ENCODE measurements around the gene RPL38.

Gene RPL38

DNA sequence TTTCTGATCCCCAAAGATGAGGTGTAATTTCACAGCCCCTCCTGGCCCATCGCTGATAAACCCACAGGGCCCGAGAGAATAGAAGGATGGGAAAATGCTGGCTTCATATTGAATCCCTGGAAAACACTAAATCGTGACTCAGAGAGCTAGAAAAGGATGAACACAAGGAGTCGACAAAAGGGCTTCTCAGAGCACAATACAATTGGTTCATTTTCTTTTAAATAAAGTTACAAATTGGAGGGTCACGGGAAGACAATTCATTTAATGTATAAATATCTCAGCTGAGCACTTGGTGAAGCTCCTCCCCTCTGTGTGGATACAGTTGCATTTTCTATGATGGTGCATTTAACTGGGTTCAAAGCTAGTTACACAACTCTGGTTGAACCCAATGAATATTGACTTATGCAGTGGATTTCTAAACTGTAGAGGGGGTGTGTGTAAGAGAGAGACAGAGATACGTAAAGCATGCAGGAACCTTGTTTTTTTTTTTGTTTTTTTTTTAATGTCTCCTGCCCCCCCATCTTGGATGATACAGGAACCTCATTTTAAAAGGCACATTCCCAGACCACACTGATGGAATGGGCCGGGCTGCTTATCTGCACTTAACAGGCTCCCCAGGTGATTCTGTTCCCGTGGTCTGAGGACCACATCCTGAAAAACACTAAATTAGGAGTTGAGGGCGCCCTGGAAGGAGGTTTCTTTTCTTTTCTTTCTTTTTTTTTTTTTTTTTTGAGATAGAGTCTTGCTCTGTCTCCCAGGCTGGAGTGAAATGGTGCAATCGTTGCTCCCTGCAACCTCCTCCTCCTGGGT lies 24.0 kb downstream of the RPL38 start:
- no peak for FAIRE-seq

DNA sequence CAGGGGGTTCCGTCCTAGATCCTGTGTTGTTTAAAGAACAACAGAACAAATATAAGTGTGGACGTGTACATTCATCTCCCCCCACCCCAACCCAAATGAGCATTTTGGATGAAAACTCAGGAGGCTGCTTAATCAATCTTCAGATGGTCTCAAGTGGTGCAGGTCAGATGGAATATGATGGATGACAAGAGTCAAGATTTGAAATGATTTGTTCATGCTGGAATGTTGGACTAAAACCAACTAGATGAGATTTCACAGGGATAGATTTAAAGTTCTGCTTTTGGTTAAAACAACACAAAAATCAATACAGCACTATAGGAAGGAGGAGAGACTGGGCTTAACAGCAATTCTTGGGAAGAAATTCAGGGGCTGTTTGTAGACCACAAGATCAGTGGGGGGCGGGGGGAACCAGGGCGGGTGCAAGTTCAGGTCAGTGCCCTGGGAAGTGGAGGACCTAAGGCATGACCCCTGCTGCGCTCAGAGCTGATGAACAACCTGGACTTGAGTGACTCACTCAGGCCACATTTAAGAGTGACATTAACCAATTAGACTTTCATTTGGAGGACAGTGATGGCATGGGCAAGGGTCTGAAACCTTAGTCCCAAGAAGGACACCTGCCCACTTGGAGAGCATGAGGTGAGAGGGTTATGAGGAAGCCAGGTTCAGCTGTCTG lies 25.0 kb downstream of the RPL38 start:
- FAIRE-seq: no peak

DNA sequence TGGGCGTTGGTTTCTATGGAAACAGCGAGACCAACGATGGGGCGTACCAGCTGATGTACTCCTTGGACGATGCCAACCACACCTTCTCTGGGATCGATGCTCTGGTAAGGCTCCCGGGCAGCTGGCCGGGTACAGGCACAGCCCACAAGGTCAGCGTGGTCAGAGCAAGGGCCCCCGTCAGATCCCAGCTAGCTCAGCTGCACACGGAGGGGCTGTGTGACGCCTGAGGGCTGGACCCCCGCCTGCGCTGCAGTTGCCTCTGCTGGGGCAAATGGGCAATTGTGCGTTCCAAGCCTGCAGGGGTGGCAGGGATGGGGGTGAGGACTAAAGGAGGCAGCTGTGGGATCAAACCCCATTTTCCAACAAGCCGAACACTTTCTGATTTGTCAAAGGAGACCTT lies 27.4 kb downstream of the RPL38 start:
- no peak for FAIRE-seq

DNA sequence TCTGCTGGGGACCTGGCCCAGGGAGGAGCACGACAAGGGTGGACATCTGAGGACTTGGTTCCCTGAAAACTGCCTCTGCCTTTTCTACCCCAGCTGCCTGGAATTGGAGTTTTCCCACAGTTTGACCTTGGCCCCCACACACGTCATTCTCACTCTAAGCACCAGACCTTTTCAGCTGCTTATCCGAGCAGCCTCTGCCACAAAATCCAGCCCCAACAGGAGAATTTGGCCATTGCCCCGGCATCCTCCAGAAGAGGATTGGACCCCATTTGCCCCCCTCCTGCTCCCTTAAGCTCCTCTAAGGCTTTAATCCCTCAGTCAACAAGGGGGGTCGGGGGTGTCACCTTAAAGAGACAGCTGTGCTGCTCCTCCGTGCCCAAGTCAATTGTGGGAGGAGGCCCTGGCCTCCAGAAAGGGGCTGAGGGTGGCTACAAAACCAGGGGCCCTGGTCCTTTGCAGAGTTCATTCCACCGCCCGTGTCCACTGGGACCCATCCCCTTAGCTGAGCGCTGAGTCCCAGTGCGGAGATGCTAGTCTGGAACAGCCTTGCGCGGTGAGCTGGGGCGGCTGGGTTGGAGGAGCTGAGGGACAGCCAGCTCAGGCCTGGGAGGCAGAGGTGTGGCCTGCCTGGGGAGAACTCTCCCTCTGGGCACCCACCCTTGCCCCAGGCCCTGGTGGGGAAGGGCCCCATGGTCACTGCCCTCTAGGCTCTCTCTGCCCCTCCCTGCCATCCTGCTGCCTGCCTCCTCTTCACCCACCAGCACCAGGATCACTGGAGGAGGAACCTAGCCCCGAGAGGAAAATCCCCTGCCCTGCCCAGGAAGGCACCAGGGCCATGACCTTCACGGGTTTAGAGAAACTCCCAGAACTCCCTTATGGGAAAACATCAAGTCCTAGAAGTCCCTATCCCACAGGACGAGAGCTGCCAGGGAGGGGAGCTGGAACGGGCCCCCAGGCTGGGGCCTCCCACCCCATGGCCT lies 28.7 kb downstream of the RPL38 start:
- no peak for FAIRE-seq

DNA sequence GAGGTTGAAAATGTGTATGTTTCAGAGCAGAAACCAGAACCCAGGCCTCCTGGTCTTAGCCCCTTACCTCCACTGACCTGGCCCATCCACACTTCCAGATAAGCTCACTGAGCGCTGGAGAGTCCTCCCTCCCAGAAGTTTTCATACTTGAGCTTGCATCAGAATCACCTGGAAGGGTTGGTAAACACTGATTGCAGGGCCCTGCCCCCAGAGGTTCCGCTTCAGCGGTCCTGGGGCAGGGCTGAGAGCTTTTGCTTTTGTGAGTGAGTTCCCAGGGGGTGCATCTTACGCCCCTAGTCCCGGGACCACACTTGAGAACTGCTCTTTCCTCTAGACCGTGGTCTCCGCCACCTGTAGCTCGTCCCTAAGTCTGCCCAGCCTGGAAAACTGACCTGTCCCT lies 30.5 kb downstream of the RPL38 start:
- FAIRE-seq: no peak

DNA sequence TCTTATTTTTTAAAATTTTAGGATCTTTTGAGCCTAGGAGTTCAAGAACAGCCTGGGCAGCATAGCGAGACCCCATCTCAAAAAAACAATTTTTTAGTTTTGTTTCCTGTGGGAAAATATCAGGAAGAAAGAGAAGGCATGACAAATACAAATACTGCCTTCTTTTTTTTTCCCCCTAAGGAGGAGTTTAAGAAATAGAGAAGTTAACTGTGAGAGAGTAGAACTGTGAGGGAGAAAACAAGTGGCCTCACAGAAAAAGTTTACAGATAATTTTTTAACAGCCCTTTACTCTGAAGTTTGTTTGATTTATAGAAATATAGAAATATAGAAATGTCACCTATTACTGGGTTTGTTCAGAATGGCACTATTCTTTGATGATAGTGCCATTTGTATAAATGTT lies 31.0 kb downstream of the RPL38 start:
- no peak for FAIRE-seq

DNA sequence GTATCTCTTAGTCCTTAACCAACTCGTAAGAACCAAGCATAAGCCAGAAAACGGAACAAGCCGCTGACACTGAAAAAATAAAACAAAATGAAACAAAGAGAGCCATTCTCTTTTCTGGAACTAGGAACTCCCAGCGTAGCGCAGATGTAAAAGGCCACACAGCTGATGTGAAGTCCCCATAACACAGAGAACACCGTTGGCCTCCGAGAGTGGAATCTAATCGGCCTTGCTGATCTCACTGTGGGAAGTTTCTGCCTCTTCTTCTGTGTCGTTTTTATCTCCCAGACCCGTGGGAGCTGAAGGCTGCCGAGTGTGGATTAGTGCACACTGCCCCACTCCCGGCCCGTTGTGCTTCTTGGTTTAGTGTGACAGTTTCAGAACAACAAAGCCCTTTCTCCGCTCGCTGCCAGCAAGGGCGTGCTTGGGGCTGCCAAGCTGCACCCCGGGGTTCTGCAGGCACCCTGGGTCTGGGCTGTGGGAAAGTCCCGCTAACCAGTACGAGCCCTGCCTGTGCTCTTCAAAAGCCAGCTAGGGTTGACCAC lies 31.6 kb downstream of the RPL38 start:
- FAIRE-seq: no peak

DNA sequence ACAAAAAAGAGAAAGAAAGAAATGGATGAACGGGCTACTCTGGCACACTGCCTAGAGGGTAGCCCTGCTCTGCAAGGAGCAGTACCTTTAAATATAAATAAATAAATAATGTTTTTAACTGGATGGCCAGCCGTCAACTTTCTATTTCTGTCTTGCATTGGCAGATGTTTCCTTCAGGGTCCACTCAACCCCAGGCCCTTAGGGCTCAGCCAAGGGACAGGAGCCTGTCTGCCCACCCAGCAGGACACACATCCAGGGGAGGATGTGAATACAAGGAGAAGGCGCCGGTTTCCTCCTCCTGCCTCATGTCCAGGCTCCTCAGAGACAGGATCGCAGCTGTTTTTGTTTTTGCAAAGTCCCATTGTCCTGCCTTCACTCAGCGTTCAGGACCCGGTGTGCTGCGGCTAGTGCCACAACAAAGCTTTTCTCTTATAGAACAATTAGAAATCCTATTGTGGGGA lies 32.5 kb downstream of the RPL38 start:
- no peak for FAIRE-seq

DNA sequence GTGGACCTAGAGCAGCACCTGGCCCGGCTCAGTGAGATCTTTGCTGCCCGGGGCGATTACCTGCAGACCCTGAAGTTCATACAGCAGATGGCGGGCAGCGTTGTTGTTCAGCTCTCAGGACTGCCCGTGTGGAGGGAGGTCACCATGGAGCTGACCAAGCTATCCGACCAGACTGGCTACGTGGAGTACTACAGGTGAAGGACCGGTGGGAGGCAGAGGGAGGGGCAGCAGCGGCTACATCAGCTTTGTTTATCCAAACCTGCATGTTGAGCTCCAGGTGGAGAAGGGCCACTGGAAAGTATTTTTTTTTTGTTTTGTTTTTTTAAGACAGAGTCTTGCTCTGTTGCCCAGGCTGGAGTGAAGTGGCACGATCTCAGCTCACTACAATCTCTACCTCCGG lies 33.8 kb downstream of the RPL38 start:
- FAIRE-seq: no peak

DNA sequence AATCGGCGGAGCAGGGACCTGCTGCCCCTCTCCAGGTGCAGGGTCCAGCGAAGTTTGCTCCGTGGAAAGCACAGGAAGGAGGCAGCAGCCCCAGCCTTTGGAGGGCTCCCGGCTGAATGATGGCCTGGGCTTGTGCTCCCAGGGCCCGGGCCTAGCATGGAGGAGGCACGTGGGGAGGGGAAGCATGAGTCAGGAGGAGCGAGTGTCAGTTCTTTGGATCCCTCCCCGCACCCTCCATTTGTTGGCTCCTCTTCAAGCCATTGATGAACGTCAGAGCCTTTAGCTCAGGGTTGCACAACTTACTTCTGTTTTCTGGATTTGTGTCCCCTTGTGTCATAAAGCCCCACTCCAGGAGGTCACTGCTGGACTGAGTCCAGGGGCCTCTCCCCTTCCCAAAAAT lies 35.7 kb downstream of the RPL38 start:
- FAIRE-seq: no peak

DNA sequence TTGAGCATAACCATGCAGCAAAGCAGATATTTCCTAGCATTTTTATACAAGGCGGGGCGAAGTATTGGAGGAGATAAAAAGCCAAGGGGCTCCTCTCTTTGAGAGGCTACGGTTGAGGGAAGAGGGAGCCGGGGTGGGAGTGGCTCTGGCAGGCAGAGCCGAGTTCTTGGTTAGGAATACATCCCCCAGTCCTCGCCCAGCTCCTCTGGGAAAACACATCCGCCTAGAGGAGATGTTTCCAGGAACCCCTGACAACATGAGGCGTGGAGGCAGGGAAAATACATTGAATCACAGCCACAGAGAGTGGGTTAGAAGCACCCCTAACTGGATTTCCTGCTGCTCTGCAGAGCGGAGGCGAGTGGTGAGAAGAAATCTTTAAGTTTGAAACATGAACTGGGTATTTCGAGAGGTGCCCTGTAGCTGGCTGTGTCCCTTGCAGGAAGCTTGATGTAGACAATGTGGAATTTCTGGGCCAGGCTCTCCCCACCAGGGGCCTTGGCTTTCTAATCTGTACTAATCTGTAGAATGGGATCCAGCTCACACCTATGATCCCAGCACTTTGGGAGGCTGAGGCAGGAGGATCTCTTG lies 37.2 kb downstream of the RPL38 start:
- FAIRE-seq: no peak

DNA sequence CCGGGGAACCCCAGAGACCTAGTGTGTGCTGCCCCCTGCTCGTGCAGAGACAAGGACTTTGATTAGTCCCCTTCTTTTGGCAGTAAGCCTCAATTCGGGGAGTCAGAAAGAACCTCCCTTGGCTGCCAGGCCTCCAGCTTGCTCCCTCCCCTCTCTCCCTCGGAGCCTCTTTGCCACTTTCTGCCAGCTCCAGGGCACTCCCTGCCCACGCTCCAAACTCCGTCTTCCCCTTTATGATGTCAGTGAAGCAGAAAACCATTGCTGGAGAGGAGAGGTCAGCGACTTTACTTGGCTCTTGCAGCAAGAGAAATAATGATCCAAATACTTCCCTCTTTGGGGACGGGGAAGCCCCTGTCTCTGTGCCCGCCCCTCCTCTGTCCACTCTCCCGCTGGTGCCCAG lies 38.0 kb downstream of the RPL38 start:
- FAIRE-seq: no peak

DNA sequence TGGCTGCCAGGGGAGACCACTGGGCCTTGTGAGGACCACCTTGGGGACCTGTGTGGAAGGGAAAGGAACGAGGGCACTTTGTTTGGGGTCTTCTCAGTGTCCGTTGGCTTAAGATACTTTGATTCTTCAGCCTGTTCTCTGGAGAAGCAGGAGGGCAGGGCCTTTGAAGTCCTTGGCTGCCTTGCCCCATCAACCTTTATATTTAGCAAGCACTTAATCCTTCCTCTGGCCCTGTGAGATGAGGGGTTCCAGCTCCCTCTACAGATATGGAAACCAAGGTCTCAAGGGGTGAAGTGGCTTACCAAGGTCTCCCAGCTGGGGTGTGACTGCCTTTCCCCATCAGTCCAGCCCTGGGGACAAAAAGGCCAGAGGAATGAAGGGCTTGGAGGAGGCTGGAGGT lies 38.4 kb downstream of the RPL38 start:
- FAIRE-seq: no peak

DNA sequence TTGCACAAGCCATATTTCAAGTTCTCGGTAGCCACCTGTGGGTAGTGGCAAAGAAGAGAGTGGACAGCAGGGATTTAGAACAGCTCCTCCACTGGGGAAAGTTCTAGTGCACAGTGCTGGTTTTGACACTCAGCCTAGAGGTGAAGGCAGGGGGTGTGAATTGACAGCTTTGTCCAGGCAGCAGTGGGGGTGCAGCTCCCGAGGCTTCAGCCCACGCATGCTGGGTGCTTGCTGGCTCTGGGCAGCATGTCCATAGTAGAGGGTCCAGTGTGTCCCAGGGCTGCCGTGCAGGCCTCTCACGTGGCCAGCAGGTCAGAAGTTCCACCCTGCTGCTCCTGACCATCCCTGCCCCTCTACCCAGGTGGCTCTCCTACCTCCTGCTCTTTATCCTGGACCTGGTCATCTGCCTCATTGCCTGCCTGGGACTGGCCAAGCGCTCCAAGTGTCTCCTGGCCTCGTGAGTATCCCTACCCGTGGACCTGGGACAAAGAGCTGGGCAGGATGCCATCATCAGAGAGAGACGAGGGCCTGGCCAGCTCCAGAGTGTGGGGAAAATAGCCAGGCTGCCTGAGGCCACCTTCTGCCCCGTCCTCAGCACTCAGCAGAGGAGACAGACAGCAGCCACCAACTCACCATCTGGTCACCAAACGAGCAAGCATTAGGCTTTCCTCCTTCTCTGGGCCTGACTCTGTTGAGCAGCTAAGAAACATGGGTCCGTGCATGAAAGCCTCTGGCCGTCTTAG lies 39.7 kb downstream of the RPL38 start:
- no peak for FAIRE-seq

DNA sequence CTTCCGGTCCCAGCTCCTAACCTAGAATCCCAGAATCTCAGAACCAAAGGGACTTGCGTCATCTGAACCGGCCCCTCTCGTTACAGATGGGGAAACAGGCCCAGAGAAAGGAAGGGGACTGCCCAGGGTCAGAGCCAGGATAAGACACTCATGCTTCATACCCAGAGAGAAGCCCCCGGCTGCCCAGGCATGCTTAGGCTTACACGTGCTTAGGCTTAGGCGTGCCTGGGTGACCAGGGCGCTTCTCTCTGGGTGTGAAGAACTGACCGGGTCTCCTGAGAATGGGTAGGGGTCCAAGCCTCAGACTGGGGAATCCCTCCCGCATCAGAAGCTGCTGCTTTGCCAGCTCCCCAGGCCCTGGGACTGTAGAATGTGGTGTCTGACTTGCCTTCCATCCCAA lies 40.6 kb downstream of the RPL38 start:
- FAIRE-seq: no peak

DNA sequence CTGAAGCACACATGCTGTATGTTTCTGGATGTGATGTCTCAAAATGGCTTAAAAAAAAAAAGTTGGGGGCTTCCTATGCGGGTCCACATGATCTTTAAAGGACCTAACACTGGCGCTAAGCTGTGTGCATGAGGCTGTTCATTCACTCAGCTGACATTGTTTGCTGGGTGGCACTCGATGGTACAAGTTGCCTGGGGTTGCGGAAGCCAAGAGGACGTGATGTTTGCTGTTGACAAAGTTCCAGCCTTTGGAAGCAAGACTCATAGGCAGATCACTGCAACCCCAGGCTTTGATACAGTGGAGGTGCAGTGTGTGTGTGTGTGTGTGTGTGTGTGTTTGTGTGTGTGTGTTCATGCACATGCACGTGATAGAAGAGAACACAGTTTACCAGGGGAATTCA lies 41.1 kb downstream of the RPL38 start:
- FAIRE-seq: no peak

DNA sequence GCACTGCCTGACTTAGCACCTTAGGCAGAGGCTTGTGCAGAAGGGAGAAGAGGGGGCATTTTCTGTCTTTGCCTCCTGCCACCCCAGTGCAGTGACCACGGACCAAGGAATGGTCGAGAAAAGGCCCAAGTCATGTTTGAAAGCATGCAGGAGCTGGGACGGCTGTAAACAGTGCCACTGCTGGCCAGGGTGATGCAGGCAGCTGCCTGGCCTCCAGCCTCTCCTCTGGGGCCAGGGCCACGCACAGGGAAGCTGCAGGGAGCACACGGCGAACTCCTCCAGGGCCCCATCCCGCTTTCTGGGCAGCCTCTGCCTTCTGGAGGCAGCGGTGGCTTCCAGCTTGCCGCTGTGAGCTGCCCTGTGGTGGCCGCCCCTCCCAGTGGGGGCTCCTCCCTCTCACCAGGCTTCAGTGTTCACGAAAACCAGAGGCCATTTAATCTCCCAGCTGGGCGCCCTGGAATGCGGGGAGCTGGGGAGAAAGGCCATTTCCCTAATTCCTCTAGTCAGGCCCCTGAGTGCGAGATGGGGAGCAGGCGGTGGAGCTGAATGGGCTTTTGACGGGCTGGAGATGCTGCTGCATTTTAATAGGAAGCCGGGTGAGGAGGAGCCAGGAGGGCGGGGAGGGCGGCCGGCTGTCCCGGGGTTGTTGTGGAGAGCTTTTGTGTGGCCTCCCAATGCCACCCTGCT lies 41.8 kb downstream of the RPL38 start:
- FAIRE-seq: no peak

DNA sequence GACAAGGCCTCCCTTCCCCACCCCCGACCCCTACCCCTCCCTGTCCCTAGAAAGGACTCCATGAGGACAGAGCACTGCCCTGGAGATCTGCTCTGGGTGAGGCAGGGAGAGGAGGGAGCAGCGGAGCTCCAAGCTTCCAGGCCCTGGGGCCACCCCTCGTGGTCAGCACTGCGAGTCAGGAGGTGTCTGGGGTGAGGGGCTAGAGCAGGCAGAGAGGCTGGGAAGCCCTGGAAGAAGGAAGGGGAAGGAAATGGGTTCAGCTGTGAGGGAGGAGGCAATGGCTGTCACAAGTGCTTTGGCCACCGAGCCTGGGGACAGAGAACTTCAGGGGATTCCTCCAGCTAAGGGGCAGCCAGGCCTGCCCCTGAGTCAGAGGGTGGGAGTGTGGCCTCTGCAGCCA lies 42.4 kb downstream of the RPL38 start:
- no peak for FAIRE-seq

DNA sequence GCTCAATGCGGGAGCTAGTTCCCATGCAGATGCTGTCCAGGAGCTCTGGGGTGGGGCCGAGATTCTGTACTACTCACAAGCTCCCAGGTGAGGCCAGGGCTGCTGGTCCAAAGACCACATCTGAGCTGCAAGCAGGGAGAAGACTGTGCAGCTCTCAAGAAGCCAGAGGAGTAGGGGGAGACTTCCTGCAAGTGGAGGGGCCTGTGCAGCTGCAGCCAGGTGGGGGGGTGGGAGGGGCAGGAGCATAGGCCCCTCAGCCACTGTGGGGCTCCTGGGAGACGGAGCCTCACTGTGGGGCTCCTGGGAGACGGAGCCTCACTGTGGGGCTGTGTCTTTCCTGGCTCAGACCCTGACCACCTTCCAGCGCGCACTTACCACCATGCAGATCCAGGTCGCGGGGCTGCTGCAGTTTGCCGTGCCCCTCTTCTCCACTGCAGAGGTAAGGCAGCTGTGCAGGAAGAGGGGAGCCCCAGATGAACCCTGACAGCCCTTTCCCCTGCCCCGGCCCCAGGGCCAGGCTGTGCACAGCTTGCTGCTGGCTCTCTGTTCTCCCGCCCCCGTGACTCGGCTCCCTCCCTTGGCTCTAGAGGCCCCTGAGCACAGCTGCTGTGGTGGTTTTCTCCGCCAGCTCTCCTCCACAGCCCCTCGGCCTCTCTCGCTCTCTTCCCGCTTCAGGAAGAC lies 46.3 kb downstream of the RPL38 start:
- no peak for FAIRE-seq

DNA sequence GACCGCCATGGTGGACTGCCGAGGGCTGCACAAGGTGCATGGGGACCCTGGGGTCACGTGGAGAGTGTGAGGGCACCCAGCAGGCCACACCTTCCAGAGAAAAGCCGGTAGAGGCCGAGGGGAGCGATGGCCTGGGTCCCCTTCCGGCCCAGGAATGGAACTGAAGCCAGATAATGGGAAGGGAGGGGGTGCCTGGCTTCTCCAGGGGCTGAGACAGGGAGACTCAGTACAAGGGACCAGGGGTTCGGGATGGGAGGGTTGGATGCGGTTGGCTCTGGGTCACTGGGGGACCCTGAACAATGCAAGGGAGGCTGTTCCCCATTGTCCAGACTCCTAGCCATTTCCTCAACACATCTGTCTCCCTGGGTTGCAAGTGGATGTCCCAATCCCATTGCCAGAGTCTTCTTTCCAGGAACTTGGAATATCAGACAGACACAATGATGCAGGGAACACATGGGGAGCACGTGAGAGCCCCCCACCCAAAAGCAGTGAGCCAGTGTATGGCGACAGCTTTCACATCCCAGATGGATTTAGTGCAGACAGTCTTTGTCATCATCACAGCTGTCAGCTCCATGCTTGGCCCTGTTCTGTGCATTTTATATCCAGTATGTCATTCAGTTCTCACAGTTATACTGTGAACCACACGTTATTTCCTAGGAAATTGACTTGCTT lies 47.0 kb downstream of the RPL38 start:
- no peak for FAIRE-seq

All from endometrium (tissue), 2 donors.